IMR-90 (cell line): ENCODE data around the gene TRABD2A. TPM values are rescaled to one million over a fixed set of nuclear protein-coding genes. Genes with fewer than 3 reads are reported as not detected.

Source experiments
- ATAC-seq: fragments of 200-7000 bp; cut with Tn5 transposase; 2 replicates; pipeline ENCODE4 v1.9.1; 2020; ENCODE audit warnings: low read depth, mild to moderate bottlenecking, moderate library complexity
- BruUV-seq: library from RNA; stranded (reverse); fragments of 400-500 nt; replicated peaks from 2 replicates; lab custom pipeline; 2021; lab: Mats Ljungman, UMichigan
- CTCF ChIA-PET: fragments of 300-600 bp; formaldehyde crosslinking; extraction: SDS; loops from one replicate; lab custom pipeline; 2021; ENCODE audit warnings: antibody characterized with exemption; lab: Yijun Ruan, JAX
- POLR2A ChIA-PET: fragments of 300-600 bp; sonication (Branson Sonifier 250); formaldehyde crosslinking; loops from one replicate; lab custom pipeline; 2022; ENCODE audit warnings: antibody characterized with exemption; ENCODE audit not compliant: unreplicated experiment; lab: Charles Lee
- DNase-seq: peaks from one replicate; pipeline ENCODE4 v3.0.0; 2013
- H2AFZ ChIP-seq: replicated peaks from 2 replicates; pipeline ENCODE3; 2013; ENCODE audit warnings: low read length, mild to moderate bottlenecking; ENCODE audit not compliant: poor library complexity
- H2AK5ac ChIP-seq: 2 replicates; pipeline ENCODE4 v1.6.1; 2013; ENCODE audit warnings: low read depth, low read length, inconsistent platforms
- H2AK9ac ChIP-seq: replicated peaks from 2 replicates; pipeline ENCODE3; 2013; ENCODE audit warnings: mild to moderate bottlenecking, low read depth, low read length, moderate library complexity; ENCODE audit not compliant: poor library complexity
- H2BK120ac ChIP-seq: 2 replicates; pipeline ENCODE4 v1.6.1; 2013; ENCODE audit warnings: low read depth, low read length, inconsistent platforms
- H2BK15ac ChIP-seq: 3 replicates; pipeline ENCODE4 v1.6.1; 2013; ENCODE audit warnings: low read depth, low read length, inconsistent platforms
- H2BK20ac ChIP-seq: 2 replicates; pipeline ENCODE4 v1.6.1; 2013; ENCODE audit warnings: low read depth, mild to moderate bottlenecking, inconsistent platforms, low read length, moderate library complexity
- H2BK5ac ChIP-seq: 2 replicates; pipeline ENCODE4 v1.6.1; 2013; ENCODE audit warnings: mild to moderate bottlenecking, low read depth, low read length, inconsistent platforms; ENCODE audit not compliant: poor library complexity, severe bottlenecking
- H3K14ac ChIP-seq: replicated peaks from 2 replicates; pipeline ENCODE4 v1.6.1; 2013; ENCODE audit warnings: low read depth, low read length, inconsistent platforms
- H3K18ac ChIP-seq: 2 replicates; pipeline ENCODE4 v1.6.1; 2013; ENCODE audit warnings: low read depth, low read length, control low read depth
- H3K23ac ChIP-seq: 2 replicates; pipeline ENCODE4 v1.6.1; 2013; ENCODE audit warnings: low read depth, low read length, inconsistent platforms
- H3K27ac ChIP-seq: 2 replicates; pipeline ENCODE4 v1.5.1; 2013; ENCODE audit warnings: mild to moderate bottlenecking, control low read depth, low read length; ENCODE audit not compliant: insufficient read depth
- H3K27me3 ChIP-seq: 2 replicates; pipeline ENCODE4 v1.6.1; 2013; ENCODE audit warnings: low read length; ENCODE audit not compliant: control insufficient read depth, insufficient read depth
- H3K36me3 ChIP-seq: 2 replicates; pipeline ENCODE4 v1.6.1; 2013; ENCODE audit warnings: low read length, mixed read lengths; ENCODE audit not compliant: control insufficient read depth, insufficient read depth
- H3K4ac ChIP-seq: 2 replicates; pipeline ENCODE4 v1.6.1; 2013; ENCODE audit warnings: low read depth, low read length, inconsistent platforms
- H3K4me1 ChIP-seq: 2 replicates; pipeline ENCODE4 v1.6.1; 2013; ENCODE audit warnings: low read length, mixed read lengths; ENCODE audit not compliant: control insufficient read depth, insufficient read depth
- H3K4me2 ChIP-seq: 2 replicates; pipeline ENCODE4 v1.6.1; 2013; ENCODE audit warnings: low read depth, mild to moderate bottlenecking, control low read depth, low read length, moderate library complexity
- H3K4me3 ChIP-seq: 2 replicates; pipeline ENCODE4 v1.5.1; 2013; ENCODE audit warnings: low read depth, mild to moderate bottlenecking, control low read depth, low read length, moderate library complexity; ENCODE audit not compliant: insufficient read depth
- H3K56ac ChIP-seq: 2 replicates; pipeline ENCODE4 v1.6.1; 2013; ENCODE audit warnings: low read length, inconsistent platforms; ENCODE audit not compliant: insufficient read depth; ENCODE audit errors: extremely low read depth
- H3K79me1 ChIP-seq, 2 experiments: 2 replicates each; pipeline ENCODE4 v1.6.1; 2013; ENCODE audit warnings: low read length in 2 of 2, inconsistent platforms in 1 of 2, low read depth in 1 of 2
- H3K9ac ChIP-seq: 2 replicates; pipeline ENCODE4 v1.6.1; 2013; ENCODE audit warnings: low read depth, low read length, control low read depth
- H3K9me1 ChIP-seq: 2 replicates; pipeline ENCODE4 v1.6.1; 2013; ENCODE audit warnings: low read length, inconsistent platforms; ENCODE audit not compliant: insufficient read depth
- H3K9me3 ChIP-seq: 2 replicates; pipeline ENCODE4 v1.6.1; 2013; ENCODE audit warnings: low read length; ENCODE audit not compliant: control insufficient read depth, insufficient read depth
- H4K20me1 ChIP-seq: 2 replicates; pipeline ENCODE4 v1.6.1; 2013; ENCODE audit warnings: low read length, inconsistent platforms; ENCODE audit not compliant: insufficient read depth
- H4K5ac ChIP-seq: 2 replicates; pipeline ENCODE4 v1.6.1; 2013; ENCODE audit warnings: mild to moderate bottlenecking, low read depth, low read length, control low read depth
- H4K8ac ChIP-seq, 2 experiments: 2 replicates each; pipeline ENCODE4 v1.6.1; 2013; ENCODE audit warnings: low read depth in 2 of 2, low read length in 2 of 2, control low read depth in 1 of 2, inconsistent platforms in 1 of 2
- H4K91ac ChIP-seq: 2 replicates; pipeline ENCODE4 v1.6.1; 2013; ENCODE audit warnings: low read depth, low read length, inconsistent platforms; ENCODE audit not compliant: insufficient read depth
- CHD1 ChIP-seq: IDR thresholded peaks from 2 replicates; pipeline ENCODE4 v1.6.1; 2012; ENCODE audit warnings: low read depth, low read length, improper control_type of control experiment
- MAFK ChIP-seq: IDR thresholded peaks from 2 replicates; pipeline ENCODE4 v1.6.1; 2012; ENCODE audit warnings: low read depth, low read length, improper control_type of control experiment
- RFX5 ChIP-seq: IDR thresholded peaks from 2 replicates; pipeline ENCODE4 v1.8.0; 2012; ENCODE audit warnings: low read depth, mild to moderate bottlenecking, low read length, moderate library complexity
- WGBS, 2 experiments: methylation state at CpG; one replicate each; pipeline versions ENCODE4 v1.1.5 to v1.1.7; 2013; ENCODE audit warnings: missing lambda C conversion rate in 2 of 2; ENCODE audit not compliant: insufficient read length in 1 of 2; ENCODE audit errors: extremely low coverage in 2 of 2; 5-methylcytosine and 5-hydroxymethylcytosine counted together
- dilution Hi-C: fragments of 300-500 bp; cut with HindIII; formaldehyde crosslinking; loops from one replicate; pipeline ENCODE4 v1.14.3; 2018; ENCODE audit warnings: low sequenced_read_pairs; ENCODE audit not compliant: unreplicated experiment
- in situ Hi-C: fragments of 300-500 bp; cut with MboI; formaldehyde crosslinking; loops from 3 replicates; pipeline ENCODE4 v1.14.3; 2019; ENCODE audit warnings: low sequenced_read_pairs, inconsistent platforms, mixed read lengths
- intact Hi-C: fragments of 100-400 bp; cut with micrococcal nuclease; formaldehyde crosslinking; loops from 2 replicates; pipeline ENCODE4 v1.10.0; 2022
- polyA plus RNA-seq, 3 experiments: library from polyadenylated mRNA; depleted of rRNA; stranded (reverse); fragments of >200 nt; gene quantifications; 2 replicates each; pipeline ENCODE4 v1.2.3, GENCODE V29; 2012; ENCODE audit warnings: low replicate concordance in 1 of 3
- total RNA-seq: library from RNA; depleted of rRNA; stranded (reverse); fragments of >200 nt; gene quantifications from 2 replicates; pipeline ENCODE4 v1.2.3, GENCODE V29; 2012
- TF ChIP-seq, protein P1 (sequence below): fragments of 150-350 bp; IDR thresholded peaks from 2 replicates; pipeline ENCODE4 v1.6.1; 2016; ENCODE audit warnings: low read depth, mild to moderate bottlenecking, low read length, moderate library complexity, borderline replicate concordance

The TRABD2A gene
- total and polyA plus RNA-seq, 2 of the 4 experiments (the other 2 are of a cell fraction), result 17.6 to 20.3 TPM

- DNase-seq (no peak), ATAC-seq (no peak)
- H3K4me2 ChIP-seq, result no peak overlapping the region
- ChIA-PET CTCF (no interaction called here), POLR2A (no interaction called here)
- H3K27me3 ChIP-seq, result no peaks in the 10 kb centered on the region
- no peak overlapping the region for H2AK5ac ChIP-seq
- H2BK5ac ChIP-seq, result no peak overlapping the region
- no peak overlapping the region for H3K14ac ChIP-seq
- intact Hi-C loops, result no loop called here
- no peaks in the 10 kb centered on the region for H3K9me3 ChIP-seq
- no TSS peak for BruUV-seq
- no peak overlapping the region for H3K4me3 ChIP-seq
- dilution Hi-C loops, result no loop called here
- no peaks in the 10 kb centered on the region for H4K20me1 ChIP-seq
- H3K18ac ChIP-seq, result no peak overlapping the region
- H3K9ac ChIP-seq, result no peak overlapping the region
- no peak overlapping the region for H4K5ac ChIP-seq
- H3K56ac ChIP-seq, result no peak overlapping the region
- no peak overlapping the region for H3K27ac ChIP-seq
- no peak for TF ChIP-seq CHD1
- TF ChIP-seq RFX5, result no peak
- TF ChIP-seq, protein P1, sequence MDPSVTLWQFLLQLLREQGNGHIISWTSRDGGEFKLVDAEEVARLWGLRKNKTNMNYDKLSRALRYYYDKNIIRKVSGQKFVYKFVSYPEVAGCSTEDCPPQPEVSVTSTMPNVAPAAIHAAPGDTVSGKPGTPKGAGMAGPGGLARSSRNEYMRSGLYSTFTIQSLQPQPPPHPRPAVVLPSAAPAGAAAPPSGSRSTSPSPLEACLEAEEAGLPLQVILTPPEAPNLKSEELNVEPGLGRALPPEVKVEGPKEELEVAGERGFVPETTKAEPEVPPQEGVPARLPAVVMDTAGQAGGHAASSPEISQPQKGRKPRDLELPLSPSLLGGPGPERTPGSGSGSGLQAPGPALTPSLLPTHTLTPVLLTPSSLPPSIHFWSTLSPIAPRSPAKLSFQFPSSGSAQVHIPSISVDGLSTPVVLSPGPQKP, result no peak
- TF ChIP-seq MAFK, result no peak
- no peak overlapping the region for H4K8ac ChIP-seq
- no peak overlapping the region for H3K23ac ChIP-seq
- H2AK9ac ChIP-seq, result no peak overlapping the region
- no peaks in the 10 kb centered on the region for H3K4me1 ChIP-seq
- no peak overlapping the region for H2AFZ ChIP-seq
- in situ Hi-C loops, result no loop called here
- no peaks in the 10 kb centered on the region for H3K36me3 ChIP-seq
- no peak overlapping the region for H2BK120ac ChIP-seq
- H4K91ac ChIP-seq, result no peak overlapping the region
- no peak overlapping the region for H3K4ac ChIP-seq
- H3K79me1 ChIP-seq, result no peaks in the 10 kb centered on the region
- H2BK20ac ChIP-seq, result no peak overlapping the region
- no peak overlapping the region for H2BK15ac ChIP-seq
- WGBS, 2 experiments, result no CpG with 5 or more reads among the region's 1 CpG
- H3K9me1 ChIP-seq, result peaks cover 3% of the 10 kb centered on the region; the same call in 1 of the 2 replicates
Measured at GRCh38 chr2:84800194-84800805, 80.6 kb downstream of the TRABD2A start.
